ENCODE data around the gene ATP6V0A4.

ATP6V0A4 gene

DNA sequence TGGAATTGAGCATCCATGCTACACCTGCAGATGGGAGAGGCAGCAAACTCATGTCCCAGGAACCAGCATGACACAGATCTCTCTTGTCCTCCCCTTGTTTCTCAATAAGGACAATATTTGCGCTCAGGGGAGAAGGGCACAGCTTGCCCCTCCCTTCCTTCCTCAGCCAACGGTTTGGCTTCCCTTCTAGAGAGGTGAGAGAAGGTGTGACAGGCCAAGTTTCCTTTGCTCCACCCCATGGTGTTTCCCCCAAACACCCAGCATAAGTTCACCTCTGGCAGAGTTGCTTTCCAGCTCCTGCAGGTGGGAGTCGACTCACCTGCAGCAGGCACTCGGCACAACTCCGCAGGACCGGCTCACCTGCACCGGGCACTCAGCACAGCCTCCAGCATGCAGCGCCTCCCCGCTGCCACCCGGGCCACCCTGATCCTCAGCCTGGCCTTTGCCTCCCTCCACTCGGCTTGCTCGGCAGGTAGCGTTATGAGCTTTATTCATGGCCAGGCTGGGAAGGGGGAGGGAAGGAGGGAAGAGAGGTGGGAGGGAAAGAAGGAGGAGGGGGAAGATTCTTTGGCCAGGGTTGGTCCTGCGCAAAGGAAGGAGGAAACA lies at the start of gene ATP6V0A4, which contains the start of gene TMEM213:
Gene ATP6V0A4 (minus strand): TSS at position 482 of the 606 bp plus-strand sequence. CDS start 26,949 bp downstream, outside the sequence.
Gene TMEM213 (plus strand): TSS at position 280 of the 606 bp plus-strand sequence. CDS start 111 bp downstream, at position 391.
- no peak within 1 kb of the TSS for H3K4me3 ChIP-seq (ENCODE audit: low read depth, low read length)
- TF ChIP-seq, protein P1, sequence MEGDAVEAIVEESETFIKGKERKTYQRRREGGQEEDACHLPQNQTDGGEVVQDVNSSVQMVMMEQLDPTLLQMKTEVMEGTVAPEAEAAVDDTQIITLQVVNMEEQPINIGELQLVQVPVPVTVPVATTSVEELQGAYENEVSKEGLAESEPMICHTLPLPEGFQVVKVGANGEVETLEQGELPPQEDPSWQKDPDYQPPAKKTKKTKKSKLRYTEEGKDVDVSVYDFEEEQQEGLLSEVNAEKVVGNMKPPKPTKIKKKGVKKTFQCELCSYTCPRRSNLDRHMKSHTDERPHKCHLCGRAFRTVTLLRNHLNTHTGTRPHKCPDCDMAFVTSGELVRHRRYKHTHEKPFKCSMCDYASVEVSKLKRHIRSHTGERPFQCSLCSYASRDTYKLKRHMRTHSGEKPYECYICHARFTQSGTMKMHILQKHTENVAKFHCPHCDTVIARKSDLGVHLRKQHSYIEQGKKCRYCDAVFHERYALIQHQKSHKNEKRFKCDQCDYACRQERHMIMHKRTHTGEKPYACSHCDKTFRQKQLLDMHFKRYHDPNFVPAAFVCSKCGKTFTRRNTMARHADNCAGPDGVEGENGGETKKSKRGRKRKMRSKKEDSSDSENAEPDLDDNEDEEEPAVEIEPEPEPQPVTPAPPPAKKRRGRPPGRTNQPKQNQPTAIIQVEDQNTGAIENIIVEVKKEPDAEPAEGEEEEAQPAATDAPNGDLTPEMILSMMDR (IDR thresholded peaks at IDR 0.05; ENCODE audit: borderline replicate concordance, insufficient read depth, low read depth, low read length) = no peak

DNA sequence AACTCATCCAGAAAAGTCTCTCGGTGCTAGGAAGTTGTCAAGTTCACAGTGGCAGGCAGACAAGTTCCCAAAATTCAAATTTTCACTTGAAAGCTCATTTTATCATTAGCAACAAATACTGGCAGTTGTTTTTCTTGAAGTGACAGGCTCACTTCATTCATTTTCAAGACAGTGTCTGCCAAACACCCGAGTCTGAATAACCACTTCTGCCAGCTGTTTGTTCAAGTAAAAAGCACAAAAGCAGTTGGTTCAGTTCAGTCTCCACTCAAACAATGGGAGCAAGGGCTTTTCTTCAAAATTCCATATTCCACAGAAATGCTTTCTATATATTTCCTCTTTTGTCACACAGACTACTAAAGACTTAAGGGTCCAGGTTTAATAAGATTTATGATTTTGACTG lies 47.7 kb upstream of the ATP6V0A4 start:
- no peak overlapping the region for H3K4me3 ChIP-seq (ENCODE audit: low read depth, low read length)
- TF ChIP-seq, protein P1 (IDR thresholded peaks at IDR 0.05; ENCODE audit: borderline replicate concordance, insufficient read depth, low read depth, low read length) = no peak

DNA sequence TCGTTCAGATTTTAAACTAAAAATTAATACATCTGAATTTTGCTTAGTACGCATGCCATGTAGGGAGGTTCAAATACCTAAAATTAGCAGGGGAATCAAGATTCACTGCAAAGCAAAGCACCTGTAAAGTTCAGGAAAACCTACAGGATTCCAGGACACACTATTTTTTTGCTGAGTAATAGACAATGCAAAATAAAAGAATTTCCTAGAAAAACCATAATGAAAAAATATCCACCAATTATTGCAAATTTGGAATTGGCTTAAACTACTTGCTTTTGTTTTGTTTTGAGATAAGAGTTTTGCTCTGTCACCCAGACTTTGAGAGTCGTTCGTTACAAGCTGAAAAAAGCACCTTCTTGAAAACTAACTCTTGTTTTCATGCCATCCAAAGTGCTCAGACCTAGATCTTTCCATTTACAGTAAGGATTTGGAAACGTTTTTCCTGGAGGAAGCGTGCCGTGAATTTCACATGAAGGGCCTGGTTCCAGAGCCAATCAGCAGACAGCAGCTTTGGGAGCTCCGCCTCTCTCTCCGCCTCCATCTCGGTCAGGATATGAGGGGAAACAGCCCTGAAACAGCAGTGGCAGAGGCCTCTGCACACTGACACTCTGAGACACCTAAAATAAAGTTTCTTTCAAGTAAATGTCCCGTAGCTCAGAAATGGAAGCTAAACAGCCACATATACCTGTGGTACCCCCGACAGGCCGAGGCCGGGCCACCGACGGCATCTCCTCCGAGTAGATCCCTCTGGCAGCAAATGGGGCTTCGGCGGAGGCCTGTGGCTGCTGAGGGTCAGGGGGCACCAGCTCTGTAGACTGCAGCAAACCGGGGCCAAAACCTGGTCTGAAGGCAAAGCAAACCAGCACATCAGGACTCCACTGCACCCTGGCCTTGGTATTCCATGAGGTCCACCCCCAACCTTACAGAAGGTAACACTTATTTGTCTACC lies 45.9 kb upstream of the ATP6V0A4 start:
- TF ChIP-seq, protein P1 (IDR thresholded peaks at IDR 0.05; ENCODE audit: borderline replicate concordance, insufficient read depth, low read depth, low read length) = no peak
- no peak overlapping the region for H3K4me3 ChIP-seq (ENCODE audit: low read depth, low read length)

DNA sequence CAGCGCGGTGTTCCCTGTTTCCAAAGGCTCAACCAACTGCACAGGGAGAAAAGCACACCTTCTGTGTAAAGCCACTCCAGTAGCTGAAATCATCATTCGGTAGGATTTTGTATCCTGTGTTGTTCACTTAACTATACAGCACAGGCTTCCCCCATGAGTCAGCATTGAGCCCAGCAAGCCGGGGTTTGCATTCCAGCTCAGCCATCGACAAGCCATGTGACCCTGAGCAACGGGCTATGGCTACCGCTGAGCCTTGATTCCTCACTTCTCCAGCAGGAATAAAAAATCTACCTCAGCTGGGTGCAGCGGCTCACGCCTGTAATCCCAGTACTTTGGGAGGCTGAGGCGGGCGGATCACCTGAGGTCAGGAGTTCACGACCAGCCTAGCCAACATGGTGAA lies 44.1 kb upstream of the ATP6V0A4 start:
- H3K4me3 ChIP-seq (ENCODE audit: low read depth, low read length) = no peak overlapping the region
- TF ChIP-seq, protein P1 (IDR thresholded peaks at IDR 0.05; ENCODE audit: borderline replicate concordance, insufficient read depth, low read depth, low read length) = no peak

DNA sequence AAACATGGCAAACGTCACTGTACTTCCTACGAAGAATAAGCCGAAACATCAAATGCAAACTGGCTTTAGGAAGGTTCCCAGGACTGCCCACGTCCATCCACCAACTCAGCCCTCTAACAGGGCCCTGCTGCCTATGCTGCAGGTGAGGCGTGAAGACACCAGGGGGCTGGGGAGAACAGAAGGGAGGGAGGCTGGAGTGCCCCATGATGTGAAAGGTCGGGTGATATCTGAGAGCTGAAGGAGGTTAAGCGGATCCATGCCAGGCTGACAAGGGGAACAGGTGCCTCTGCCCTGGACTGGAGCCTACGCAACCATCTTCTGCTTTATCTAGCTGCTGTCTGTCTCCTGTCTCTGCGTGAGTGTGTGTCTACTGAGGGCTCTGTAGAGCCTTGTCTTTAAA lies 40.2 kb upstream of the ATP6V0A4 start:
- no peak overlapping the region for H3K4me3 ChIP-seq (ENCODE audit: low read depth, low read length)
- TF ChIP-seq, protein P1 (IDR thresholded peaks at IDR 0.05; ENCODE audit: borderline replicate concordance, insufficient read depth, low read depth, low read length) = no peak

DNA sequence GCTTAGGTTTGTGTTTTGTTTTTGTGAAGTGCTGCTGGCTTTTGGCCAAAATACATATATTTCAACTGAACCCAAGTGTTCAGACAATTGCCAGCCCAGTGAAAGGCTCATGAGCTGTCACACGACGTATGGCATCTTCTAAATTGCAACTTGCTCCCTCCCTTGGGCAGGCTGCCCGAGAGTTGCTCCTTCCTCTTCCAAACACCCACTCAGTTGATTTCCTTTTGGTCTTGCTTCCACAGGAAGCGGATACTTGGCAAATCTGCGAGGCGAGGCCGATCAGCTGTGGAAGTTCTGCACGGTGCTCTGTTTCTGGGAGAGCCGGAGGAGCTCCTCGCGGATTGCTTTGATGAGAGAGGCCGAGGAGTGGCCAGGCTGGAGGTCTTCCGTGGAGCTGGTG lies 39.6 kb upstream of the ATP6V0A4 start:
- no peak overlapping the region for H3K4me3 ChIP-seq (ENCODE audit: low read depth, low read length)
- TF ChIP-seq, protein P1 (IDR thresholded peaks at IDR 0.05; ENCODE audit: borderline replicate concordance, insufficient read depth, low read depth, low read length) = no peak
